Memory B cell (primary cell): ENCODE results near the gene GPS1.
A peak's percentile ranks its signal among the peaks of the same experiment; 100 is the strongest.

Source experiments
- ATAC-seq: fragments of 150-1000 bp; cut with Tn5 transposase; 2 replicates; pipeline ENCODE4 v1.10.0; 2021; ENCODE audit warnings: low read depth, mild to moderate bottlenecking, moderate library complexity
- DNase-seq, 2 donors: peaks; one replicate each; pipeline ENCODE4 v3.0.0; 2022; ENCODE audit warnings: low spot score in 2 of 2
- H3K27ac Mint-ChIP-seq: one replicate; pipeline ENCODE4 v1.8.0; 2022; ENCODE audit warnings: mild to moderate bottlenecking, moderate library complexity, mixed read lengths
- H3K27me3 Mint-ChIP-seq: one replicate; pipeline ENCODE4 v1.8.0; 2022; ENCODE audit warnings: mixed read lengths
- H3K36me3 Mint-ChIP-seq: one replicate; pipeline ENCODE4 v1.8.0; 2022; ENCODE audit warnings: mild to moderate bottlenecking, mixed read lengths
- H3K4me1 Mint-ChIP-seq: one replicate; pipeline ENCODE4 v1.8.0; 2022; ENCODE audit warnings: mixed read lengths
- H3K4me3 Mint-ChIP-seq: one replicate; pipeline ENCODE4 v1.8.0; 2022; ENCODE audit warnings: mild to moderate bottlenecking, moderate library complexity, mixed read lengths
- H3K9me3 Mint-ChIP-seq: one replicate; pipeline ENCODE4 v1.8.0; 2022; ENCODE audit warnings: mixed read lengths

The GPS1 gene

DNA sequence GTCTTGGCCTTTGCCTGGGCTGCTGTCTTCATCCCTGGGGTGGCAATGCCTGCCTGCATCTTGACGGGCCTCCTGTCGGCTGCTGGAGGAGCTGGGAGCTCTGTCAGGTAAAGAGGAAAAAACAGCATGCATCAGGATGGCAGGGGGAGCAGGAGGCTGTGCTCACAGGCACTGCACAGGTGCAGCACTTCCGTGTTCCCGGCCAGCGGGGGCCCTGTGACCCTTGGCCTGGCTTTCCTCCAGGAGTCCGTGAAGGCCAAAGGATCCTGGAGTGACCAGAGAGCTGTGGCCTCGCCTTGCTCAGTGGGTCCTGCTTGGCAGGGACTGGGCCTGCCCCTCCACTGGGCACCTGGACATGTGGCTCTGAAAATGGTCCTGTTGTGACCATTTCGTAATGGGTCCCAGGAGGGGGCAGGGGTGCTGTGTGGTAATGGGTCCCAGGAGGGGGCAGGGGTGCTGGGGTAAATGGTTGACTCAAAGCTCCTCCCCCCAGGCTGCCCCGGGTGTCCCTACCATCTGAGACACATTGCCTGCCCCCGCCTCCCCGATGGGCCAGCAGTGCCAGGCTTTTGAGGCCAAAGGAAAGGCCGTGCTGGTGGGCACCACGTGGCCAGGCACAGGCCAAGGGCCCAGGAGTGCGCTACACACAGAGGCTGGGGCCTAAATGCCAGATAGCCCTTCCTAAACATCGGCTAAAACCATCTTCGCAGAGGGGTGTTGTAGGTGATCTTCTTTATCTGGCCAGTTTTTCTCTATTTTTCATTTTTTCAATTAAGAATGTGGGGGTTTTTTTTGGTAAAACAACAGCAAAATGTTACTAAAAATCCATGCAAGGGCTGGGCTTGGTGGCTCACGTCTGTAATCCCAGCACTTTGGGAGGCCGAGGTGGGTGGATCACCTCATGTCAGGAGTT is 50.3 kb downstream of the GPS1 start:
- no peaks in the 10 kb centered on the region for H3K9me3 Mint-ChIP-seq
- DNase-seq = no peak
- H3K36me3 Mint-ChIP-seq = no peaks in the 10 kb centered on the region
- H3K4me1 Mint-ChIP-seq = peaks cover 9% of the 10 kb centered on the region
- no peak for ATAC-seq
- H3K27me3 Mint-ChIP-seq = no peaks in the 10 kb centered on the region
- H3K4me3 Mint-ChIP-seq = no peak overlapping the region
- H3K27ac Mint-ChIP-seq = no peak overlapping the region

GRCh38 chr17:82103553-82104451 is 52.1 kb downstream of the GPS1 start:
- peak overlapping the region; percentile 14 for H3K4me3 Mint-ChIP-seq
- H3K9me3 Mint-ChIP-seq = no peaks in the 10 kb centered on the region
- no peaks in the 10 kb centered on the region for H3K36me3 Mint-ChIP-seq
- H3K4me1 Mint-ChIP-seq = peaks cover 13% of the 10 kb centered on the region
- ATAC-seq = no peak
- H3K27me3 Mint-ChIP-seq = no peaks in the 10 kb centered on the region
- no peak overlapping the region for H3K27ac Mint-ChIP-seq
- DNase-seq = no peak

GRCh38 chr17:82104797-82105416 is 53.2 kb downstream of the GPS1 start:
- peaks cover 11% of the 10 kb centered on the region for H3K4me1 Mint-ChIP-seq
- no peaks in the 10 kb centered on the region for H3K9me3 Mint-ChIP-seq
- H3K27me3 Mint-ChIP-seq = no peaks in the 10 kb centered on the region
- ATAC-seq (no peak), DNase-seq (no peak)
- H3K4me3 Mint-ChIP-seq = no peak overlapping the region
- no peaks in the 10 kb centered on the region for H3K36me3 Mint-ChIP-seq
- H3K27ac Mint-ChIP-seq = peak overlapping the region; percentile 90

GRCh38 chr17:82105417-82105881 is 53.8 kb downstream of the GPS1 start:
- H3K4me3 Mint-ChIP-seq = peak overlapping the region; percentile 92
- H3K4me1 Mint-ChIP-seq = peaks cover 11% of the 10 kb centered on the region
- no peak for ATAC-seq
- DNase-seq = no peak
- H3K9me3 Mint-ChIP-seq = no peaks in the 10 kb centered on the region
- no peaks in the 10 kb centered on the region for H3K36me3 Mint-ChIP-seq
- H3K27me3 Mint-ChIP-seq = no peaks in the 10 kb centered on the region
- H3K27ac Mint-ChIP-seq = peak overlapping the region; percentile 90

DNA sequence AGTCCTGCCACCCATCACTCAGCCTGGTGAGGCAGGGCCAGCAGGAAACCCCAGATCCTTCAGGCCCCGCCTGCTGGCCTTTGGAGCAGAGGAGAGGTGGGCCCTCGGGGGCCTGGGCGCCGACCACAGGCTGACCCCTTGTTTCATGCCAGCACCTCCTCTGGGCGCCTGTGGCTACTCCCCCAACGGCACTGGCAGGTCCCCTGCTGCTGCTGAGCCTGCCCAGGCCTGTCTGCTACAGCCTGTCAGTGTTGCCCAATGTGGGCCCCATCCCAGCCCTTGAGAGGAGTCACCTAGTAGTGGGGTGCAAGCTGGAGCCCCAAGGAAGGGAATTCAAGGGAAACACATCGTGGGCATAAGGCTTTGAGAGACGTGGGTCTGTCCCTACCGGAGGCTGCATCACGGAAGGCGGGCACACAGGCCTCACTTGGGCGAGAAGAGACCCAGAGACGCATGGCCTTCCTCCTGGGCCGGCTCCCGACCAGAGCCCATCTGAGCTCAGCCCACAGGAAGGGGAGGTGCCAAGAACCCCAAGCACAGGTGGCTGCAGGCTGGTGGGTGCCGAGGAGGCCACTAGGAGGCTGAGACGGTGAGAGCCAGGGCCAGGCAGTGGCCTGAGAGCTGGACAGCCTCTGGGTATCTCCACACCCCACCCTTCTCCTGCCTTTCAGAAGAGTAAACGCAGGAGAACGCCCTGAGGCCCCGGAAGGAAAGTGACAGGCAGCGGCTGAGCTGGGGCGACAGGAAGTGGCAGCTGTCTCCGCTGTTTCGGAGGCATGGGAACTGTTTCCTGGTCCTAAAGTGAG is 54.4 kb downstream of the GPS1 start:
- peak overlapping the region; percentile 92 for H3K4me3 Mint-ChIP-seq
- ATAC-seq (peak; percentile 94), DNase-seq (peak; percentile 33 to 53)
- H3K9me3 Mint-ChIP-seq = no peaks in the 10 kb centered on the region
- H3K36me3 Mint-ChIP-seq = no peaks in the 10 kb centered on the region
- no peaks in the 10 kb centered on the region for H3K27me3 Mint-ChIP-seq
- H3K27ac Mint-ChIP-seq = peak overlapping the region; percentile 90
- H3K4me1 Mint-ChIP-seq = peaks cover 11% of the 10 kb centered on the region

DNA sequence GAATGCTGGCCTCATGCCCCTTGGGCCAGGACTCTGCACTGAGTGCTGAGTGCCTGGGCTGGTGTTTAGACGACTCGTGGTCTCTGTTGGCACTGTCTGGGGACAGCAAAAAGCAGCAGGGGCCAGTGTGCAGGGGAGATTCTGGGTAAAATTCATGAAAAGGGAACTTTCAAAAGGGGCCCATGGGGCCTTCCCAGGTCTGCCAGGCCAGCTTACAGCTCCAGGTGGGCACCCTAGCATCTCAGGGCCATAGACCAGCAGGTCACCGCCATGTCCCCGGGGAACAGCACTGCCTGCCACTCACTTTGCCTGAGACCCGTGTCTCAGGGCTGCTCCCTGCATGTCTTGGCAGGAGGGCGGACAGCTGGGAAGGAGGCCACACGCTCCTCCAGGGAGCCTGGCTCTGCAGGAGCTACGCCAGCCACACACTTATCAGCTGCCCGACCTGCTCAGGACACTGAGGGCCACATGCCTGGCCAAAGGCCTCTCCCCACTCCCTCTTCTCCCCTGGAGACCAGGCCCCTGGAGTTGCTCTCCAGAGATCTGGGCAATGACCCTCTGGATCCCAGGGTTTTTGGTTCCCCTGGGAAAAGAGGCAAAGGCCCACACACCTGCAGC is 55.1 kb downstream of the GPS1 start:
- Mint-ChIP-seq H3K9me3 (no peaks in the 10 kb centered on the region), H3K36me3 (no peaks in the 10 kb centered on the region), H3K4me3 (peak overlapping the region; percentile 92), H3K27me3 (no peaks in the 10 kb centered on the region), H3K27ac (peak overlapping the region; percentile 90), H3K4me1 (peaks cover 11% of the 10 kb centered on the region)
- DNase-seq (no peak), ATAC-seq (peak; percentile 55)
